Endothelial cell of umbilical vein (primary cell): Measurements from ENCODE around the gene MT1F.

Experiments
- CTCF ChIP-seq, 2 donors: IDR thresholded peaks; 1 replicate in 1 of 2; 2 replicates in 1 of 2; pipeline ENCODE4 v1.5.1; 2011; ENCODE audit warnings: low read length in 2 of 2, mild to moderate bottlenecking in 2 of 2, moderate library complexity in 2 of 2, control low read depth in 1 of 2, inconsistent platforms in 1 of 2, low read depth in 1 of 2; ENCODE audit not compliant: insufficient read depth in 1 of 2; ENCODE audit errors: extremely low read depth in 1 of 2
- EZH2 ChIP-seq: IDR thresholded peaks from 2 replicates; pipeline ENCODE4 v1.6.1; 2012; ENCODE audit warnings: borderline replicate concordance, low read depth, mild to moderate bottlenecking, moderate library complexity, low read length, inconsistent platforms; ENCODE audit not compliant: severe bottlenecking
- POLR2A ChIP-seq: IDR thresholded peaks from 2 replicates; pipeline ENCODE4 v1.6.1; 2012; ENCODE audit warnings: low read depth, mild to moderate bottlenecking, control low read depth, low read length

GRCh38 chr16:56632848-56633365 is 24.9 kb upstream of the MT1F start:
- TF ChIP-seq POLR2A (no peak), EZH2 (no peak), CTCF (IDR thresholded peaks at IDR 0.05; ENCODE audit: extremely low read depth in 1 of 2, insufficient read depth in 1 of 2, low read depth in 1 of 2, low read length in 2 of 2) (no peak)
